GM12874 (cell line): ENCODE results near the gene ERVH48-1.

Experiments
- CTCF ChIP-seq: IDR thresholded peaks from 2 replicates; pipeline ENCODE4 v1.5.1; 2011; ENCODE audit warnings: low read depth, mild to moderate bottlenecking, control low read depth, low read length, moderate library complexity; ENCODE audit not compliant: insufficient read depth

Gene ERVH48-1

GRCh38 chr21:42903817-42904216 lies 21.6 kb downstream of the ERVH48-1 start:
- TF ChIP-seq CTCF = no peak

GRCh38 chr21:42900446-42900845 lies 25.0 kb downstream of the ERVH48-1 start:
- TF ChIP-seq CTCF = no peak

- TF ChIP-seq CTCF = no peak
Observed at GRCh38 chr21:42892931-42893755, 32.3 kb downstream of the ERVH48-1 start, which contains the start of gene NDUFV3. NDUFV3 (plus strand) TSS chr21:42893309; CDS start chr21:42893334, 25 bp downstream.

GRCh38 chr21:42892582-42892930 lies 32.9 kb downstream of the ERVH48-1 start:
- TF ChIP-seq CTCF = no peak

GRCh38 chr21:42887326-42887725 lies 38.1 kb downstream of the ERVH48-1 start:
- TF ChIP-seq CTCF = no peak

GRCh38 chr21:42883921-42884320 lies 41.5 kb downstream of the ERVH48-1 start:
- no peak for TF ChIP-seq CTCF

GRCh38 chr21:42880352-42880751 lies 45.1 kb downstream of the ERVH48-1 start:
- no peak for TF ChIP-seq CTCF
